Mesenteric fat pad (tissue), 1 donor: ENCODE measurements around the gene THNSL1. TPM values are rescaled to one million over a fixed set of nuclear protein-coding genes. Genes with fewer than 3 reads are reported as not detected.
"Not testable (repeated sequence)": the region's sequence is repeated elsewhere in the genome, so short reads cannot be mapped to it uniquely, and the experiment has no call there.

Experiments
- DNase-seq: peaks from one replicate; pipeline ENCODE4 v3.0.0-alpha.2; 2020; ENCODE audit warnings: low spot score
- total RNA-seq: library from RNA; stranded (reverse); fragmentation: NEBNext Ultra II Directional; extraction: Animal tissue kit (Norgen Biotek cat#: 25700); gene quantifications from one replicate; pipeline ENCODE4 v1.2.1, GENCODE V29; 2021
- donor health status: DM: yes; HTN: yes; CAD: no.

THNSL1 gene
- total RNA-seq, 1 donor from 2014 or later = 0.64 TPM

- no peak for DNase-seq
Measured at GRCh38 chr10:24993237-24993958, 23.0 kb upstream of the THNSL1 start.

GRCh38 chr10:24995072-24995471 is 21.3 kb upstream of the THNSL1 start:
- DNase-seq = no peak

GRCh38 chr10:24998044-24998443 is 18.4 kb upstream of the THNSL1 start:
- DNase-seq = no peak

GRCh38 chr10:25011591-25011990 is 4.8 kb upstream of the THNSL1 start:
- not testable (repeated sequence) for DNase-seq

GRCh38 chr10:25014579-25014978 is 1.8 kb upstream of the THNSL1 start:
- no peak for DNase-seq

GRCh38 chr10:25015828-25016375 is 510 bp upstream of the THNSL1 start, which contains the start of gene ENKUR:
Gene ENKUR (minus strand): TSS chr10:25016158. CDS start chr10:25015936, 222 bp downstream.
- DNase-seq = peak; percentile 92

GRCh38 chr10:25017154-25017590 is 760 bp downstream of the THNSL1 start:
- no peak for DNase-seq

- DNase-seq = no peak
Measured at GRCh38 chr10:25017661-25018060, 1.2 kb downstream of the THNSL1 start.

GRCh38 chr10:25018703-25019102 is 2.3 kb downstream of the THNSL1 start:
- no peak for DNase-seq

- DNase-seq = no peak
Measured at GRCh38 chr10:25023278-25023677, 6.9 kb downstream of the THNSL1 start.

GRCh38 chr10:25024528-25024927 is 8.1 kb downstream of the THNSL1 start:
- no peak for DNase-seq

GRCh38 chr10:25026463-25026862 is 10.1 kb downstream of the THNSL1 start:
- no peak for DNase-seq

GRCh38 chr10:25028711-25029110 is 12.3 kb downstream of the THNSL1 start:
- DNase-seq = no peak

GRCh38 chr10:25029519-25029918 is 13.1 kb downstream of the THNSL1 start:
- no peak for DNase-seq

- no peak for DNase-seq
Measured at GRCh38 chr10:25036381-25036780, 20.0 kb downstream of the THNSL1 start.

GRCh38 chr10:25038325-25038724 is 21.9 kb downstream of the THNSL1 start:
- no peak for DNase-seq

GRCh38 chr10:25039531-25039930 is 23.1 kb downstream of the THNSL1 start:
- no peak for DNase-seq

GRCh38 chr10:25046641-25047040 is 30.2 kb downstream of the THNSL1 start:
- DNase-seq = no peak

- no peak for DNase-seq
Measured at GRCh38 chr10:25047088-25047487, 30.7 kb downstream of the THNSL1 start.

- no peak for DNase-seq
Measured at GRCh38 chr10:25047591-25048301, 31.3 kb downstream of the THNSL1 start.

GRCh38 chr10:25048450-25048849 is 32.0 kb downstream of the THNSL1 start:
- no peak for DNase-seq

- no peak for DNase-seq
Measured at GRCh38 chr10:25049966-25050365, 33.6 kb downstream of the THNSL1 start.
